ENCODE results near the gene LYPD3.

LYPD3 gene

GRCh38 chr19:43429395-43429794 is 36.0 kb downstream of the LYPD3 start:
- no peak for DNase-seq

- no peak for DNase-seq
Observed at GRCh38 chr19:43425567-43426392, 39.6 kb downstream of the LYPD3 start.

DNA sequence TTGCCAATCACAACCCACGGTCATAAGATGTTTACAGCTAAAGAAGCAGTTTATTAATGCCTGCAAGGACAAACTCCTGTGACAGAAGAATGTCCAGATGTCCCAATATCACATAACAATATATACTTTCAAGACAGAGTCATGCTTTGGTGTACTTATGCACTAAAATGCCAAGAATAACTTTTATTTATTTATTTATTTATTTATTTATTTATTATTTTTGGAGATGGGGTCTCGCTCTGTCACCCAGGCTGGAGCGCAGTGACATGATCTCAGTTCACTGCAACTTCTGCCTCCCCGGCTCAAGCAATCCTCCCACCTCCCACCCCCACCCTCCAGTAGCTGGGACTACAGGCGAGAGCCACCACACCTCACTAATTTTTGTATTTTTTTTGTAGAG is 41.6 kb downstream of the LYPD3 start:
- no peak for DNase-seq

DNA sequence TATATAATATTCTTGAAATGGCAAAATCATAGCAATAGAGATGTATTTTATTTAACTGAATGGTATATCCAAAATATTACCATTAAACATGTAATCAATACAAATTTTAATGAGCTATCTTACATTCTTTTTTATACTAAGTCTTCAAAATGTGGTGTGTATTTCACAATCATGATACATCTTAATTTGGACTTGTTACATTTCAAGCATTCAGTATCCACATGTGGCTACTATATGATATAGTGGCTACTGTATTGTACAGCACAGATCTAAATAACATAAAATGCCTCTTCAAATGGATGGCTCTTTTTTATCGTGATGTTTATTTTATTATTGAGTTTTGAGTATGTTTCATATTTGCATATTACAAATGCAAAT is 42.7 kb downstream of the LYPD3 start:
- DNase-seq = no peak

- no peak for DNase-seq
Observed at GRCh38 chr19:43422000-43422688, 43.3 kb downstream of the LYPD3 start.

DNA sequence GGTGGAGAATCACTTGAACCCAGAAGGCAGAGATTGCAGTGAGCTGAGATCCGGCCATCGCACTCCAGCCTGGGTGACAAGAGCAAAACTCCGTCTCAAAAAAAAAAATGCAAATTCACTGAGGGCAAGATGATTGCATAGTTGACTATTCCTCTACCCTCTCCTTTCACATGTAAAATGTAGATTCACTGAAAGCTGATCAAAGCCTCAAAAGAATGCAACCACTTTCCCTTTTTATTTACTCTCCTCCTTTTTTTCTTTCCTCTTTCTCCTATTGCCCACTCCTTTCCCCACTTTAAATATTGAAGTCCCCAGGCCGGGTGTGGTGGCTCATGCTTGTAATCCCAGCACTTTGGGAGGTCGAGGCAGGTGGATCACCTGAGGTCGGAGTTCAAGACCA is 44.5 kb downstream of the LYPD3 start:
- no peak for DNase-seq

- no peak for DNase-seq
Observed at GRCh38 chr19:43416951-43417623, 48.3 kb downstream of the LYPD3 start.

DNA sequence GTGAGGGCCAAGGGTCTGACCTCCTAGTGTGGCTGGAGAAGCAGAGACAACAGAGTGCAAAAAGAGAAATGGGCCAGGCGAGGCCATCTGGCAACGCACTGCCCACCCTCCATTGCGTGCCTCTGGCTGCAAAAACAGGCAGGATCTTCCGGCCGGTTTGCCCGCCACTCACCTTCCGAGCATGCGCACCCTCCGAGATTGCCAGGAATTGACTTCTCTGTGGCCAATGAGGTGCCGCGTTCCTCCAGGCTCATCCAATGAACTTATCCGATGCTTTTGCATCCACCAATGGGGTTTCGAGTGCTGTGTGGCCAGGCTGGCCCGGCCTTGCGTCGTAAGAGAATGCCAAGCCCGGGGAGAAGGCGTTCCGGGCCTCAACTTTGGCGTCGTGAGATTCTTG is 50.9 kb downstream of the LYPD3 start, which contains the start of gene TEX101:
TEX101 (plus strand) TSS at position 337 of the 400 bp plus-strand sequence. CDS start 1,030 bp downstream, outside the sequence.
- no peak for DNase-seq

DNA sequence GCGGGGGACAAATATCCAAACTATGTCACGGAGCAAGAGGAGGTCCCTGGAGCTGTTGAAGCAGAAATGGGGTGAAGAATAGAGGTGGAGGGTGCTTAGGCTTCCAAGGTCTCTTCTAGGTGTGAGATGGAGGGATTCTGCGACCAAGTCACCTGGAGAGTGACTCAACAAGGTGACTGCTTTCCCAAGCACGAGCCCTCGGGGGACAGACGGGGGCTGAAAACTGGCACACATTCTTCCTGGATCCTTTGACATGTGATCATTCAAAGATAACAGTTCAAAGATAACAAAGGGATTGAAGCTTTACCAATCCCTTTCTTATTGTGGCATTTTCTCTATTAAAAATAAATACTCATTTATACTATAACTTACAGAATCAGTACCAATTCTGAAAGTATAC is 53.0 kb downstream of the LYPD3 start:
- DNase-seq = no peak

Data from stimulated activated CD4-positive, alpha-beta T cell treated with anti-CD3 and anti-CD28 coated beads, Interleukin-4, amount 100 ng/mL, for 24 hours (primary cell).